Stimulated activated CD8-positive, alpha-beta memory T cell treated with anti-CD3 and anti-CD28 coated beads, Interleukin-12 subunit alpha, Interleukin-12 subunit beta, amount 100 ng/mL, for 24 hours (primary cell): ENCODE data around the gene DDX10.
"Not testable (repeated sequence)": the region's sequence is repeated elsewhere in the genome, so short reads cannot be mapped to it uniquely, and the experiment has no call there.

Source experiments
- DNase-seq: peaks from one replicate; pipeline ENCODE4 v3.0.0-alpha.2; 2020; ENCODE audit errors: extremely low read depth

The DDX10 gene

GRCh38 chr11:108774037-108774730 is 109.3 kb downstream of the DDX10 start:
- DNase-seq: no peak

DNA sequence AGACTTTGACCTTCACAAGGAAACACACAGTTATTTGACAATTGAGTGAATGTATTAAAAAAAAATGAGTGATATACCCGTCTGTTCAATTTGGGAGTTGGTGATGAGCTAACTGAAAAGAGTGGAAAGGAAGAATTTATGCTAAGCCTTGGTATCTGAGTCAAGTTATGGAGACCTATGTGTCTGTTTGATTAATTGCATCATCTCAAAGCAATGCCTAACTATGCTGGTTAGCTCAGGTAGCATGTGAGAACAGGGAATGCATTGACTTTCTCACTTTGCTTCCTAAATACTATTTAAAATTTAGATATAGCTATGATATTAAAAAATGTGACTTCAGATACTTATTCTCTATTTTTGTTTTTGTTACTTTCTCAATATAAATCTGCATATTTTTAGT is 110.5 kb downstream of the DDX10 start:
- no peak for DNase-seq

GRCh38 chr11:108779147-108779546 is 114.3 kb downstream of the DDX10 start:
- not testable (repeated sequence) for DNase-seq

- DNase-seq: no peak
Measured at GRCh38 chr11:108780119-108780518, 115.2 kb downstream of the DDX10 start.

DNA sequence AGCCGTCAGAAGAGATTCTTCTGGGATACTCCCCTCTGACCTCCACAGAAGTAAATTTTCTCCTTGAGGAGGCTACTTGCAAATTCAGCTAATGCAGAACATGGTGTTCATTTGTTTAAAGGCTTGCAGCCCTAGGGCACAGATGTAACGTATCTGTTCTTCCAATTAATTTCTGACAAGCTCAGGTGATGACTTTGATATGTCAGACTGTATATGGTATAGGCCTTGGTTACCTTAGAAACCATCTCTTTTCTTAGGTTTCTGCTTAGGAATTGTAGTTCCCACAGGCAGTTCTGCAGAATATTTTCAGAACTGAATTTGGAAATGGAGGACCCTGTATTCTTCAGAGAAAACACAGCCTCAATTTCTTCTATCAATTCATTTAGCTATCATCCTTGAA is 117.1 kb downstream of the DDX10 start:
- no peak for DNase-seq

DNA sequence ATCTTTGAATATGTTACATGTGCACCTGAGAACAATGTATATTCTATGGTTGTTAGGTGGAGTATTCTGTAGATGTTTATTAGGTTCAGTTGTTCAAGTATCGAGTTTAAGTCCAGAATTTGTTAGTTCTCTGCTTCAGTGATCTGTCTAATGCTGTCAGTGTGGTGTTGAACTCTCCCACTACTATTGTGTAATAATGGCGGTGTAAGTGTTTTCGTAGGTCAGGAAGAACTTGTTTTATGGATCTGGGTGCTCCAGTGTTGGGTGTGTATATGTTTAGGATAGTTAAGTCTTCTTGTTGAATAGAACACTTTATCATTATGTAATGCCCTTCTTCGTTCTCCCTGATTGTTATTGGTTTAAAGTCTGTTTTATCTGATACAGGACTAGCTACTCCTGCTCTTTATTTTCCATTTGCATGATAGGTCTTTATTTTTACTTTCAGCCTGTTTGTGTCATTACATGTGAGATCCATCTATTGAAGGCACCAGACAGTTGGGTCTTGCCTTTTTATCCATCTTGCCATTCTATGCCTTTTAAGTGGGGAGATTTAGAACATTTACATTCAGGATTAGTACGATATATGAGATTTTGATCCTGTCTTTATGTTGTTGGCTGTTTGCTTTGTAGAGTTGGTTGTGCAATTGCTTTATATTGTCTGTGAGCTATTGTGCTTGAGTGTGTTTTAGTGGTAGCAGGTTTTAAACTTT is 121.6 kb downstream of the DDX10 start:
- DNase-seq: no peak

GRCh38 chr11:108787105-108787504 is 122.2 kb downstream of the DDX10 start:
- DNase-seq: no peak

DNA sequence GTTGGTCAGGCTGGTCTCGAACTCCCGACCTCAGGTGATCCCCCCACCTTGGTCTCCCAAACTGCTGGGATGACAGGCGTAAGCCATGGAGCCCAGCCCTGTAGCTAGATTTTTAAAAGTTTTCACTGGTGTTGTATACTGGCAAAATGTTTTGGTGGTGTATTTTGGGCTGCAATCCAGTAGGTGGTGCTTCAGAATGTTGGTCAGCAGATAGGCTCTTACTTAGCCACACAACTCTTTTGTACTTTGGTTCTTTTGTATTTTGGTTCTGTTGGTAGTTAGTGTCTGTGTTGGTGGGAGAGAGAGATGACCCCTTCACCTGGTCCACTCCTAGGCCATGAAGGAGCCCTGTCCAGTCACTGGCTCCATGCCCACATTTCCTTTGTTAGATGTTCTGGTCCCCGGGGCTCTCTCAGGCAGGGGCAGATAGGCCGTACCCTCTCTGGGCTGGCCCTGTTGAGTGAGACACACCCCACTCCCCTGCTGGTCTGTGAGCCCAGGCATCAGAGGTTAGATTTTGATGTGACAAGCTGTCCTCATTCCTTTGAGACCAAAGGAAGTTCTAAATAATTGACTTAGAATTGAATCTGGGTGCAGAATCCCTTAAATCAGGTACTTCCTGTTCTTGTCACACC is 123.8 kb downstream of the DDX10 start:
- no peak for DNase-seq

- no peak for DNase-seq
Measured at GRCh38 chr11:108790501-108791299, 125.8 kb downstream of the DDX10 start.

DNA sequence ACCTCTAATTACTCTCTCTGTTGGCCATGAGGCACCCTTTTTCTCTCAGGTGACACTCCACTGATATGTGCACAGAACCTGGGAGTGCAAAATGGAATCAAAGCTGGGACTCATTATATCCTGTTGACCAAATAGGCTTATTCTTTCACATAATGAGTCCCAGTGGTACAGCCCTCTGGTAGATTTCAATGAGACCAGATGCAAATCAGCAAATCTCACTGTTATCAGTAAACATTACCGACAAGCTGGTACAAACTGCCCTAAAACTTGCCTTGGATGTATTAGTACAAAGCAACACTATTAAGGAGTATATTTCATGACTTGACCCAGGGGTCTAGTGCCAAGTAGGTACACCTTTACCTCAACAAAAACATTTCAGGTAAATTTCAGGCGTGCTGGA is 128.3 kb downstream of the DDX10 start:
- no peak for DNase-seq

DNA sequence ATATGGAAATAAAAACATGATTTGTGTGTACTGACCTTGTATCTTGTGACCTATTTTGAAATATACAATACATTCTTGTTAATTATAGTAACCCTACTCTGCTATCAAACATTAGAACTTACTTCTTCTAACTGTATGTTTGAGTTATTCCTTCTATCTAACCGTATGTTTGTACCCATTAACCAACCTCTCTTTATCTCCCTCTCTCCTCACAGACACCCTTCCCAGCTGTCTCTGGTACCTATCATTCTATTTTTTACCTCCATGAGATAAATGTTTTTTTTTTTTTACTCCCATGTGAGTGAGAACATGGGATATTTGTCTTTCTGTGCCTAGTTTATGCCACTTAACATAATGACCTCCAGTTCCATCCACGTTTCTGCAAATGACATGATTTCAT is 128.7 kb downstream of the DDX10 start:
- DNase-seq: no peak

DNA sequence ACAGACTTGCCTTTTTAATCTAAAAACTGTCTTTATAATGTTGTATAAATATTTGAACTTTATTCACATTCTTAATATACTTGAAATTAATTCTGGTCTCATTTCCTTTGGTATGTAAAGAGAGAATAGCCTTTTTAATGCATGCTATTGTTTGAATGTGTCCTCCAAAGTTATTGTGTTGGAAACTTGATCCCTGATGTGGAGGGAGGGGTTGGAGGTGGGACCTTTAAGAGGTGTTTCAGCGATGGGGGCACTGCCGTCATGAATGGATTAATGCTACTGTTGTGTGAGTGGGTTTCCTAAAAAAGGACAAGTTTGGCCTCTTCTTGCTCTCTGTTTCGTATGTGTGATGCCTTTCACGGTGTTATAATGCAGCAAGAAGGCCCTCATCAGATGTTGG is 131.7 kb downstream of the DDX10 start:
- DNase-seq: no peak

DNA sequence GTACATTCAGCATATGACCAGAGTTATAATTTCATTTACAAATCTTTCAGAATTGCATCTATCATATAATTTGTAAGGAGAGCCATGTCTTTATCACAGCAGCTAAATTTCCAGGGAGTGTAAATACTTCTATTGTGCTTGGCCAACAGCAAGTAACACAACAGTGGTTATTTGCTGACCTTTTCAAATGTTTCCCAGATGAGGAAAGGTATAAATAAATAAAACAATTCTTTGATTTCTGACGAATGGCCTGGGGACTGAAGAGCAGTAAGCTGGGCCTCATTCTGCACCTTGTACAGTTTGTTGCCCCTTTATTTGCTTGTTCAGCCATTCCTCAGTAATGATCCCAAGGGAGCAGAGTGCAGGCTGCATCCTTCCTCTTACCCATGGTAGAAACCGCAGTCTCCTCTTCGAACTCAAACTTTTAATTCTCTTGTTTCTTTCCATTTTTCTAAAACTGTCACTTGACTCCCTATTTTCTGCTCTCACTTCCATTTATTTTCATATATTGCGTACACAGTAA is 132.8 kb downstream of the DDX10 start:
- no peak for DNase-seq

DNA sequence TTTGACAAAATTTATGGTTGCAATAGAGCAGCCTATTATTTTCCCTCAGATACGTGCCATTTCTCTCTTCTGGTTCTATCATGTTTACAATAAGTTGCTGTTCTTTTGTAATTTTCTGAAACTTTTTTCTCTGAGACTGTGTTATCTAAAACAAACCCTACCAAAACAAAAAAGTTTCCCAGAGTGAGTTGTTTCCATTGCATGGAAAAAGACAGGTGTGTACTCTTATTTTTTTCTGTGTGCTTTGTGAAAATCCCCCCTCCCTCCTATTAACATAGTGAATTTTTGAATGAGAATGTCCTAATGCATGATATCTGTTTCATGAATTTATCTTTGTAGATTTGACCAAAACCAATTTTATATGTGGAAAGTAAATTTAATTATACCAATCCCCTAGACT is 137.6 kb downstream of the DDX10 start:
- no peak for DNase-seq

GRCh38 chr11:108803776-108804175 is 138.9 kb downstream of the DDX10 start:
- DNase-seq: no peak

- no peak for DNase-seq
Measured at GRCh38 chr11:108804511-108804910, 139.6 kb downstream of the DDX10 start.

- DNase-seq: no peak
Measured at GRCh38 chr11:108805030-108805429, 140.2 kb downstream of the DDX10 start.

GRCh38 chr11:108807262-108807661 is 142.4 kb downstream of the DDX10 start:
- DNase-seq: no peak

DNA sequence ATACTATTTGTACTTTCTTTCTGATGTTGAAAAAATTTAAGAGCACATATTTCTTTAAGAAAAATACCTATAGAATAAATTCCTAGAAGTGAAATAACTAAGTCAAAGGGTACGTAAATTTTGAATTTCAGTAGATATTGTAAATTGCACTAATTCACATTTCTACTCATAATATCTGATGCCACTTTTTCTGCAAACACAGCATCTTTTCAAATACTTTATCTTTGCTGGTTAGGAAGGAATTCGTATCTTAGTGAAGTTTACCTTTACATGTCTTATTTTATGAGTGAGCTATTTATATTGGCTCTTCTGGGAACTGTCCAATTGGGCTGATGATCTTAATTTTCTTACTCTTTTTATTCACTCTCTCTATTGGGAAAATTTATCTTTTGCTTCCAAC is 148.2 kb downstream of the DDX10 start:
- no peak for DNase-seq

- DNase-seq: no peak
Measured at GRCh38 chr11:108817976-108818375, 153.1 kb downstream of the DDX10 start.

DNA sequence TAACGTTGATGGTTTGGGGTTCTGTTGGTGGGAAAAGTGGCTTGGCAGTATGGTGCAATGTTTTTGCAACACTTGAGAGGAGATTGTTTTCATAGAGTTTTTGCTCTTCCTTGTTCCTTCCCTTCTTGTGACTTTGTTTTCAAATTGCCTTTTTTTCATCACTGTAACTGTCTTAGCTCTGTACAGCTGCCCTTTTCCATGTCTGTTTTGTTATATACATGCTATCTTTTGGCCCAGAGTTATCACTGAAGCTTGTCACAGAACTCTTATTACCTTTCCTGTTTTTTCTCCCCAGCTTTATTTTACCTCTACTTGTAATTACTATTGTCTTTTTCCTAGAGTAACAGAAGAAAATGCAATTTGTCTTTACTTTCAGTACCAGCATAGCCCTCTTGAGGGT is 154.1 kb downstream of the DDX10 start:
- DNase-seq: no peak

DNA sequence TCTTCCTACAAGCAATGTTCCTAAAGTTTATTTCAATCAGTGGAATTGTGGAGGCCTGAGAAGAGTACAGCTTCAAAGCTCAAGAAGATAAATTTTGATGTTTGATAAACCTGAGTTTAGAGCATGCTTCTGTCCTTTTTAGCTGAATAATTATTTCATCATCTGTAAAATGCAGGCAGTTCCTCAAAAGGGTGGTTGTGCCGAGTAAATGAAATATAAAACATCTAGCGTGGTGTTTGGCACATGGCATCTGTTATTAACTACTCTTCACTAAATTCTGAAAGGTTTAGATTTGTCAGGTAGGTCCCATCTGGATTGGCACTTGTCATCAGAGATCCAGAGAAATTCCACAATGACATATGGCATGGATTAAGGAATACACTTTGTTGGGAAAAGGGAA is 155.1 kb downstream of the DDX10 start:
- DNase-seq: no peak
